Measurements from ENCODE around the gene PARN. TPM values are rescaled to one million over a fixed set of nuclear protein-coding genes. Genes with fewer than 3 reads are reported as not detected.

The PARN gene
- total and polyA plus RNA-seq, 2 of the 8 experiments (the other 6 are each of a cell fraction or from before 2014, with no cell fraction given), result 24.5 to 44.6 TPM

- TF ChIP-seq CHD7 (IDR thresholded peaks at IDR 0.05; ENCODE audit: insufficient replicate concordance, low read length) (no peak), EZH2 (IDR thresholded peaks at IDR 0.05; ENCODE audit: low read depth, low read length, severe bottlenecking) (no peak), KDM5A (IDR thresholded peaks at IDR 0.05; ENCODE audit: low read length) (no peak), GTF2F1 (IDR thresholded peaks at IDR 0.05; ENCODE audit: borderline replicate concordance, low read depth, low read length) (no peak), CBX5 (IDR thresholded peaks at IDR 0.05; ENCODE audit: low read depth, low read length) (no peak), KDM4A (IDR thresholded peaks at IDR 0.05; ENCODE audit: low read depth, low read length, severe bottlenecking) (no peak), MAFK (IDR thresholded peaks at IDR 0.05; ENCODE audit: low read depth, low read length) (no peak), POLR2A (IDR thresholded peaks at IDR 0.05; ENCODE audit: control extremely low read depth in 1 of 2, low read depth in 2 of 2, low read length in 2 of 2) (no peak), EGR1 (IDR thresholded peaks at IDR 0.05; ENCODE audit: borderline replicate concordance, low read depth, low read length) (no peak), NRF1 (IDR thresholded peaks at IDR 0.05; ENCODE audit: low read depth, low read length) (no peak), CTBP2 (IDR thresholded peaks at IDR 0.05; ENCODE audit: borderline replicate concordance, insufficient read depth, insufficient read length, low read length) (no peak)
Measured at GRCh38 chr16:14559809-14560241, 70.2 kb downstream of the PARN start (continued).
